A673 (cell line): ENCODE measurements around the gene FLYWCH1. TPM values are rescaled to one million over a fixed set of nuclear protein-coding genes. Genes with fewer than 3 reads are reported as not detected.

Experiments used
- BruUV-seq: library from RNA; stranded (reverse); fragments of 400-500 nt; replicated peaks from 2 replicates; lab custom pipeline; 2021; lab: Mats Ljungman, UMichigan
- CTCF ChIA-PET: fragments of 300-600 bp; sonication (Branson Sonifier 250); formaldehyde crosslinking; loops from one replicate; lab custom pipeline; 2022; ENCODE audit warnings: antibody characterized with exemption; lab: Charles Lee
- POLR2A ChIA-PET: fragments of 300-600 bp; sonication (Branson Sonifier 250); formaldehyde crosslinking; loops from one replicate; lab custom pipeline; 2022; ENCODE audit warnings: antibody characterized with exemption; ENCODE audit not compliant: low non-redundant PET; lab: Charles Lee
- DNase-seq: peaks from one replicate; pipeline ENCODE4 v3.0.0-alpha.2; 2015; ENCODE audit warnings: low spot score
- H3K27ac ChIP-seq: fragments of 200-600 bp; sonication (generic); 2 replicates; pipeline ENCODE4 v1.5.1; 2016; ENCODE audit warnings: mixed run types, low read depth, mild to moderate bottlenecking, mixed read lengths, antibody characterized with exemption, low read length; ENCODE audit not compliant: poor library complexity, severe bottlenecking
- H3K27me3 ChIP-seq: fragments of 200-600 bp; sonication (generic); replicated peaks from 2 replicates; pipeline ENCODE4 v1.6.1; 2017; ENCODE audit warnings: mixed run types, low read depth, mild to moderate bottlenecking, mixed read lengths, antibody characterized with exemption, low read length; ENCODE audit not compliant: insufficient read depth, poor library complexity
- H3K36me3 ChIP-seq: fragments of 200-600 bp; sonication (generic); 2 replicates; pipeline ENCODE4 v1.6.1; 2016; ENCODE audit warnings: mixed run types, mild to moderate bottlenecking, mixed read lengths, antibody characterized with exemption, low read length; ENCODE audit not compliant: insufficient read depth, poor library complexity, severe bottlenecking
- H3K4me1 ChIP-seq: fragments of 200-600 bp; sonication (generic); 2 replicates; pipeline ENCODE4 v1.6.1; 2017; ENCODE audit warnings: mixed run types, mild to moderate bottlenecking, mixed read lengths, antibody characterized with exemption, low read length; ENCODE audit not compliant: insufficient read depth, poor library complexity, severe bottlenecking
- H3K4me3 ChIP-seq: fragments of 200-600 bp; sonication (generic); 2 replicates; pipeline ENCODE4 v1.5.1; 2016; ENCODE audit warnings: low read depth, mixed run types, mild to moderate bottlenecking, mixed read lengths, low read length; ENCODE audit not compliant: poor library complexity, severe bottlenecking
- H3K9me3 ChIP-seq: fragments of 200-600 bp; sonication (generic); 2 replicates; pipeline ENCODE4 v1.6.1; 2016; ENCODE audit warnings: mixed run types, low read depth, mild to moderate bottlenecking, mixed read lengths, antibody characterized with exemption, low read length; ENCODE audit not compliant: poor library complexity, severe bottlenecking
- EZH2 ChIP-seq: fragments of 200-600 bp; sonication (generic); IDR thresholded peaks from 2 replicates; pipeline ENCODE4 v1.6.1; 2017; ENCODE audit warnings: borderline replicate concordance, low read depth, mild to moderate bottlenecking, mixed read lengths, antibody characterized with exemption, low read length; ENCODE audit not compliant: poor library complexity, severe bottlenecking
- intact Hi-C: fragments of 100-400 bp; cut with micrococcal nuclease; formaldehyde crosslinking; loops from one replicate; pipeline ENCODE4 v1.10.0; 2022; ENCODE audit not compliant: unreplicated experiment
- total RNA-seq: library from RNA; stranded (reverse); gene quantifications from 2 replicates; pipeline ENCODE4 v1.2.3, GENCODE V29; 2021
- TF ChIP-seq, protein P1 (sequence below): fragments of 300-800, 200-600 bp; sonication (generic); conservative IDR thresholded peaks from 2 replicates; pipeline ENCODE4 v1.5.1; 2017; ENCODE audit warnings: low read depth, mild to moderate bottlenecking, antibody characterized with exemption, low read length, moderate library complexity, mixed read lengths

FLYWCH1 gene
- total RNA-seq, 1 experiment from 2014 or later: 46.8 TPM

DNA sequence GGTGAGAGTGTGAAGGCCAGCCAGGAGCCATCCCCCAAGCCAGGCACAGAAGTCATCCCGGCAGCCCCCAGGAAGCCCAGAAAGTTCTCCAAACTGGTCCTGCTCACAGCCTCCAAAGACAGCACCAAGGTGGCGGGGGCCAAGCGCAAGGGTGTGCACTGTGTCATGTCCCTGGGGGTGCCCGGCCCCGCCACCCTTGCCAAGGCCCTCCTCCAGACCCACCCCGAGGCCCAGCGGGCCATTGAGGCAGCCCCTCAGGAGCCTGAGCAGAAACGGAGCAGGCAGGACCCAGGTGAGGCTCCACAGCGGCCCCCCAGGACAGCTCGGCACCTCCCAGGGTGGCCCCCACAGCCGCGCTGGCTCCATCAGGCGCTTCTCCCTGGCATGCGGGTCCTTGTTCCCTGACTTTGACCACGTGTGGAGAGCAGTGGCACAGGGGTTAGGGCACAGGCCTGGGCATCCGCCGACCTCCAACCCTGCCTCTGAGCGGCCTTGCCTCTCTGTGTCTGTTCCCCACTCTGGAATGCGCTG is 15.2 kb upstream of the FLYWCH1 start:
- H3K27me3 ChIP-seq: no peaks in the 10 kb centered on the region
- no TSS peak for BruUV-seq
- H3K36me3 ChIP-seq: no peaks in the 10 kb centered on the region
- POLR2A ChIA-PET: no interaction called here
- H3K9me3 ChIP-seq: no peaks in the 10 kb centered on the region
- no peak overlapping the region for H3K27ac ChIP-seq
- no peak overlapping the region for H3K4me3 ChIP-seq
- DNase-seq: no peak
- CTCF ChIA-PET: interaction anchor here (0.5 kb wide), 1 partner anchor 914 kb away, joined by 3 read pairs; no protein-coding TSS in a partner anchor
- intact Hi-C loops: no loop called here
- no peaks in the 10 kb centered on the region for H3K4me1 ChIP-seq
- TF ChIP-seq, protein P1, sequence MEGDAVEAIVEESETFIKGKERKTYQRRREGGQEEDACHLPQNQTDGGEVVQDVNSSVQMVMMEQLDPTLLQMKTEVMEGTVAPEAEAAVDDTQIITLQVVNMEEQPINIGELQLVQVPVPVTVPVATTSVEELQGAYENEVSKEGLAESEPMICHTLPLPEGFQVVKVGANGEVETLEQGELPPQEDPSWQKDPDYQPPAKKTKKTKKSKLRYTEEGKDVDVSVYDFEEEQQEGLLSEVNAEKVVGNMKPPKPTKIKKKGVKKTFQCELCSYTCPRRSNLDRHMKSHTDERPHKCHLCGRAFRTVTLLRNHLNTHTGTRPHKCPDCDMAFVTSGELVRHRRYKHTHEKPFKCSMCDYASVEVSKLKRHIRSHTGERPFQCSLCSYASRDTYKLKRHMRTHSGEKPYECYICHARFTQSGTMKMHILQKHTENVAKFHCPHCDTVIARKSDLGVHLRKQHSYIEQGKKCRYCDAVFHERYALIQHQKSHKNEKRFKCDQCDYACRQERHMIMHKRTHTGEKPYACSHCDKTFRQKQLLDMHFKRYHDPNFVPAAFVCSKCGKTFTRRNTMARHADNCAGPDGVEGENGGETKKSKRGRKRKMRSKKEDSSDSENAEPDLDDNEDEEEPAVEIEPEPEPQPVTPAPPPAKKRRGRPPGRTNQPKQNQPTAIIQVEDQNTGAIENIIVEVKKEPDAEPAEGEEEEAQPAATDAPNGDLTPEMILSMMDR: no peak

DNA sequence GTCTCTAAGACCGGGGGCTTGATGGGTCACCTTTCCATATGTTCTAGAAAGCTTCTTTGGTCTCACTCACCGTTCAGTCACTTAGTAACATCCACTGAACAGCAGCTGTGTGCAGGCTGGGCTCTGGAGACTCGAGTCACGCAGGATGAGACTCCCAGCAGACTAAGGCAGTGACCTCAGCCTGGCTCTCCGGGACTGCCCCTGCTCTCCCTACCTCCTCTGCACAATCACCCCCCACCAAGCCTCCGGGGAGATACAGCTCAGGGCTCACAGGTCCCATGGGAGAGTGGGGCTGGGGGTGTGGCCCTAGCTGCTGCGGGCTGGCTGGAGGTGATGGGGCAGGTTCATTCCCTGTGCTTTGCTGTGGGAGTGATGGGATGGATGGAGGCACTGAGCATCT is 14.6 kb upstream of the FLYWCH1 start:
- ChIA-PET CTCF (no interaction called here), POLR2A (no interaction called here)
- no peaks in the 10 kb centered on the region for H3K9me3 ChIP-seq
- no peak for TF ChIP-seq EZH2
- TF ChIP-seq, protein P1: no peak
- H3K4me3 ChIP-seq: no peak overlapping the region
- H3K4me1 ChIP-seq: no peaks in the 10 kb centered on the region
- no peaks in the 10 kb centered on the region for H3K36me3 ChIP-seq
- intact Hi-C loops: no loop called here
- H3K27me3 ChIP-seq: no peaks in the 10 kb centered on the region
- BruUV-seq: no TSS peak
- DNase-seq: no peak
- no peak overlapping the region for H3K27ac ChIP-seq

DNA sequence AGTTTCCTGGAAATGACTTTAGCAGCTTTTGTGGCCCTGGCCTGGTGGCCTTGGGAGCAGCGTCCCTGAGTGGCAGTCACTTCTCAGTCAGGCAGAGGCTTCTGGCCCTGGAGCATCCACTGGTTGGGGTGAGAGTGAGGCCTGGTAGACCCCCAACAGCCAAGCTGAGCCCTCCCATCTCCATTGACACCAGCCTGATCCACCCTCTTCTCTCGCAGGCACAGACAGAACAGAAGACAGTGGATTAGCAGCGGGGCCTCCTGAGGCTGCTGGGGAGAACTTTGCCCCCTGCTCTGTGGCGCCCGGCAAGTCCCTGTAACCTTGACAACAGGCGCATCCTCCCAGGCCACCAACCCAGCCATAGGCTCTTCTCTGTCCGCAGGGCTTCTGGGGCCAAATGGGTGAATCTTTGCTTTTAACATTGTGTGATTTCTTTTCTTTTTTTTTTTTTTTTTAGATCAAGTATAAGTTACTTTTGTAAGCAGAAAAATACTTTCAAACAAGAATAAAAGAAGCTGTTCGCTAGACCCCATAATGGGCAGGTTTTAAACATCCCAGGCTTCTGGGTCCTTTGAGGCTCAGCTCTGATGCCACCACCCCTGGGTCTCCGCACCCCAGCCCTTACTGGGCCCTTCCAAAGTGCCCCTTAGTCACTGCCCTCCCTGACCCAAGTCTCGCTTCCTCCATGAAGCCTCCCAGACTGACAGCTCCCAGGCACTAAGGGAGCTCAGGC is 12.7 kb upstream of the FLYWCH1 start:
- BruUV-seq: no TSS peak
- intact Hi-C loops: no loop called here
- Histone ChIP-seq H3K9me3 (no peaks in the 10 kb centered on the region), H3K27me3 (no peaks in the 10 kb centered on the region), H3K27ac (no peak overlapping the region), H3K4me3 (no peak overlapping the region), H3K4me1 (no peaks in the 10 kb centered on the region), H3K36me3 (no peaks in the 10 kb centered on the region)
- TF ChIP-seq, protein P1: no peak
- TF ChIP-seq EZH2: no peak
- CTCF ChIA-PET: no interaction called here
- no peak for DNase-seq
- POLR2A ChIA-PET: no interaction called here
